Measurements from ENCODE around the gene ZNF549.
"Not testable (repeated sequence)": the region's sequence is repeated elsewhere in the genome, so short reads cannot be mapped to it uniquely, and the experiment has no call there.

DNA sequence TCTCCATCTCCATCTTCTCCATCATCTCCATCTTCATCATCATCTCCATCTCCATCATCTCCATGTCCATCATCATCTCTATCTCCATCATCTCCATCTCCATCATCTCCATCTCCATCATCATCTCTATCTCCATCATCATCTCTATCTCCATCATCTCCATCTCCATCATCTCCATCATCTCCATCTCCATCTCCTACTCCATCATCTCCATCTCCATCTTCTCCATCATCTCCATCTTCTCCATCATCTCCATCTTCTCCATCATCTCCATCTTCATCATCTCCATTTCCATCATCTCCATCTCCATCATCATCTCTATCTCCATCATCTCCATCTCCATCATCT is 27.9 kb upstream of the ZNF549 start:
- not testable (repeated sequence) for TF ChIP-seq POLR2AphosphoS5, POLR2A (IDR thresholded peaks at IDR 0.05)
- TF ChIP-seq, protein P1, sequence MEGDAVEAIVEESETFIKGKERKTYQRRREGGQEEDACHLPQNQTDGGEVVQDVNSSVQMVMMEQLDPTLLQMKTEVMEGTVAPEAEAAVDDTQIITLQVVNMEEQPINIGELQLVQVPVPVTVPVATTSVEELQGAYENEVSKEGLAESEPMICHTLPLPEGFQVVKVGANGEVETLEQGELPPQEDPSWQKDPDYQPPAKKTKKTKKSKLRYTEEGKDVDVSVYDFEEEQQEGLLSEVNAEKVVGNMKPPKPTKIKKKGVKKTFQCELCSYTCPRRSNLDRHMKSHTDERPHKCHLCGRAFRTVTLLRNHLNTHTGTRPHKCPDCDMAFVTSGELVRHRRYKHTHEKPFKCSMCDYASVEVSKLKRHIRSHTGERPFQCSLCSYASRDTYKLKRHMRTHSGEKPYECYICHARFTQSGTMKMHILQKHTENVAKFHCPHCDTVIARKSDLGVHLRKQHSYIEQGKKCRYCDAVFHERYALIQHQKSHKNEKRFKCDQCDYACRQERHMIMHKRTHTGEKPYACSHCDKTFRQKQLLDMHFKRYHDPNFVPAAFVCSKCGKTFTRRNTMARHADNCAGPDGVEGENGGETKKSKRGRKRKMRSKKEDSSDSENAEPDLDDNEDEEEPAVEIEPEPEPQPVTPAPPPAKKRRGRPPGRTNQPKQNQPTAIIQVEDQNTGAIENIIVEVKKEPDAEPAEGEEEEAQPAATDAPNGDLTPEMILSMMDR (IDR thresholded peaks at IDR 0.05 in 8 of 11, conservative IDR thresholded peaks at IDR 0.05 in 3 of 11): not testable (repeated sequence)

Data from spleen (tissue), 7 donors.